ENCODE data around the gene SLC38A1.

GRCh38 chr12:46318037-46318436 is 49.2 kb upstream of the SLC38A1 start:
- TF ChIP-seq TAF1 (IDR thresholded peaks at IDR 0.05; ENCODE audit: low read depth) (no peak), CEBPB (IDR thresholded peaks at IDR 0.05) (no peak), MAX (IDR thresholded peaks at IDR 0.05) (no peak), TCF12 (IDR thresholded peaks at IDR 0.05; ENCODE audit: low read depth) (no peak), REST (IDR thresholded peaks at IDR 0.05; ENCODE audit: low read depth) (no peak), USF1 (IDR thresholded peaks at IDR 0.05) (no peak), EP300 (IDR thresholded peaks at IDR 0.05; ENCODE audit: borderline replicate concordance) (no peak), CREB1 (IDR thresholded peaks at IDR 0.05; ENCODE audit: low read depth) (no peak), RAD21 (IDR thresholded peaks at IDR 0.05; ENCODE audit: low read depth) (no peak), FOXM1 (IDR thresholded peaks at IDR 0.05; ENCODE audit: borderline replicate concordance, low read depth) (no peak), NFIC (IDR thresholded peaks at IDR 0.05) (no peak), EGR1 (IDR thresholded peaks at IDR 0.05) (no peak)

All from Ishikawa (cell line).